Hematopoietic multipotent progenitor cell (in vitro differentiated cells): ENCODE measurements around the gene PNCK. TPM values are rescaled to one million over a fixed set of nuclear protein-coding genes. Genes with fewer than 3 reads are reported as not detected.
"Not testable (repeated sequence)": the region's sequence is repeated elsewhere in the genome, so short reads cannot be mapped to it uniquely, and the experiment has no call there.

Experiments
- DNase-seq, 3 donors: peaks; one replicate each; pipeline ENCODE4 v3.0.0-alpha.2; 2011 to 2015; ENCODE audit warnings: low read depth in 2 of 3, low spot score in 2 of 3
- total RNA-seq: library from RNA; depleted of rRNA; stranded (reverse); fragments of >200 nt; gene quantifications from one replicate; pipeline ENCODE4 v1.2.3, GENCODE V29; 2012

Gene PNCK
- not detected for total RNA-seq

- DNase-seq, result no peak
Observed at GRCh38 chrX:153673428-153674218, at the start of gene PNCK. Gene PNCK (minus strand): TSS chrX:153673813. CDS start chrX:153673076, 737 bp downstream.

- DNase-seq, result no peak
Observed at GRCh38 chrX:153722704-153723350, 49.2 kb upstream of the PNCK start.

GRCh38 chrX:153719701-153720100, 46.1 kb upstream of the PNCK start:
- no peak for DNase-seq

- no peak for DNase-seq
Observed at GRCh38 chrX:153719238-153719637, 45.6 kb upstream of the PNCK start.

- no peak for DNase-seq
Observed at GRCh38 chrX:153717445-153717844, 43.8 kb upstream of the PNCK start.

GRCh38 chrX:153714256-153714655, 40.6 kb upstream of the PNCK start:
- no peak for DNase-seq

GRCh38 chrX:153709726-153710674, 36.4 kb upstream of the PNCK start:
- no peak for DNase-seq

GRCh38 chrX:153708415-153708814, 34.8 kb upstream of the PNCK start:
- peak in 2 of 3 donors; percentile 66 to 76 for DNase-seq

GRCh38 chrX:153707406-153707805, 33.8 kb upstream of the PNCK start:
- no peak for DNase-seq

- no peak for DNase-seq
Observed at GRCh38 chrX:153706799-153707198, 33.2 kb upstream of the PNCK start.

GRCh38 chrX:153705403-153706060, 31.9 kb upstream of the PNCK start:
- not testable (repeated sequence) for DNase-seq

GRCh38 chrX:153704631-153705402, 31.2 kb upstream of the PNCK start:
- not testable (repeated sequence) for DNase-seq

GRCh38 chrX:153704021-153704526, 30.5 kb upstream of the PNCK start:
- no peak for DNase-seq

- DNase-seq, result no peak
Observed at GRCh38 chrX:153703036-153703370, 29.4 kb upstream of the PNCK start.

GRCh38 chrX:153702336-153703035, 28.9 kb upstream of the PNCK start:
- DNase-seq, result no peak

GRCh38 chrX:153701706-153702105, 28.1 kb upstream of the PNCK start:
- DNase-seq, result no peak

- no peak for DNase-seq
Observed at GRCh38 chrX:153700967-153701366, 27.4 kb upstream of the PNCK start.

GRCh38 chrX:153700376-153700945, 26.8 kb upstream of the PNCK start:
- DNase-seq, result no peak
